PC-9 (cell line): ENCODE measurements around the gene SLC9A6.

ENCODE experiments used
- CTCF ChIP-seq: fragments of 200-600 bp; sonication (generic); conservative IDR thresholded peaks from 2 replicates; pipeline ENCODE4 v1.6.1; 2017; ENCODE audit warnings: mixed run types, antibody characterized with exemption, mild to moderate bottlenecking, moderate library complexity
- EZH2 ChIP-seq: fragments of 200-600 bp; sonication (generic); IDR thresholded peaks from 2 replicates; pipeline ENCODE4 v1.8.0; 2017; ENCODE audit warnings: antibody characterized with exemption, low read depth

- TF ChIP-seq CTCF (no peak), EZH2 (no peak)
Measured at GRCh38 chrX:136065044-136065671, 79.9 kb downstream of the SLC9A6 start.
